Medulla oblongata (tissue), 1 donor: ENCODE results near the gene TMEM140.

Experiments used
- DNase-seq: peaks from one replicate; pipeline ENCODE4 v3.0.0-alpha.2; 2015; ENCODE audit errors: extremely low spot score

TMEM140 gene

DNA sequence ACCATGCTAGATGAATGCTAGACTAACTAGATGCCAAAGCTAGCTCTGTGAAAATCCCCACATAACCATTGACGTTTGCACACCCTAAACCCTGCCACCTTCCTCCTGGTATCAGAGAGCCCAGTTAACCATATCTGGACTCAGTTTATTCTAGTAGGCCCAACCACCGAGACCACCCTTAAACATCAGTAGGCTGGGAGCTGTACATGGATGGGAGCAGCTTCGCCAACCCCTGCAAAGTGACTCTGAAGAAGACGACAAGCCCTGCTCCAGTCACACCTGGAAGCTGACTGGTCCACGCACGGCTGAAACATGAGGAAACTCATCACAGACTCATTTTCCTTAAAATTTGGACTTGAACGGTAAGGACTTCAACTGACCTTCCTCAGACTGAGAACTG is 27.1 kb downstream of the TMEM140 start:
- no peak for DNase-seq

GRCh38 chr7:135175931-135176330 is 28.1 kb downstream of the TMEM140 start:
- DNase-seq = no peak

- DNase-seq = no peak
Observed at GRCh38 chr7:135177028-135177696, 29.3 kb downstream of the TMEM140 start.

DNA sequence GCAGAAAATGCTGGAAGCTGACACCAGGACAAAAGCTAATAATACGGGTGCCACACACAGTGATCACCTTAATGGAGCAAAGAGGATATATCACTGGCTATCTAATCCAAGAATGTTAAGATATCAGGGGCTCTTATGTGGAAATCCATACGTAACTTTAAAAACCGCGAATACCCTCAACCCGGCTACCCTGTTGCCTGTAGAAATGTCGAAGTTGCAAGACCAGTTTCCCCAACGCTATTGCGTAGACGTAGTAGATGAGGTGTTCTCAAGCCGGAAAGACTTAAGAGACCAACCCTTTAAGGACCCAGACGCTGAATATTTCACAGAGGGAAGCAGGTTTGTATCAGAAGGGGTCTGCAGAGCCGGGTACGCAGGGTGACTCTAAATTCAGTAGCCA is 30.5 kb downstream of the TMEM140 start:
- DNase-seq = no peak

- no peak for DNase-seq
Observed at GRCh38 chr7:135179321-135179925, 31.6 kb downstream of the TMEM140 start.

DNA sequence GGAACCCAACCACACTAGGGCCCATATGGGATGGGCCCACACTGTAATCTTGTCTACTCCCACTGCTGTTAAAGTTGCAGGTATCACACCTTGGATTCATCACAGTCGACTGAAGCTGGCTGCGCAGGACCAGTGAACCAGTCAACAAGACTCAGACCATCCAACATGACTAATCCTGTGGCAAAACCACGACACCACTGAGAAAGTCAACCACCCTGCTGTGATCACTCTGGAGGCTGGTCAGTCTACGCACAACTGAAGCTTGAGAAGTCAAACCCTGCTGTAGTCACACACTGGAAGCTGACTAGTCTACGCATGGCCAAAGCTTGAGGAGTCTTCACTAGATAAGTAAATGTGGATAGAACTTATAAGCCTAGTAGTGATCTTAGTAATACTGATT is 32.2 kb downstream of the TMEM140 start:
- DNase-seq = no peak

DNA sequence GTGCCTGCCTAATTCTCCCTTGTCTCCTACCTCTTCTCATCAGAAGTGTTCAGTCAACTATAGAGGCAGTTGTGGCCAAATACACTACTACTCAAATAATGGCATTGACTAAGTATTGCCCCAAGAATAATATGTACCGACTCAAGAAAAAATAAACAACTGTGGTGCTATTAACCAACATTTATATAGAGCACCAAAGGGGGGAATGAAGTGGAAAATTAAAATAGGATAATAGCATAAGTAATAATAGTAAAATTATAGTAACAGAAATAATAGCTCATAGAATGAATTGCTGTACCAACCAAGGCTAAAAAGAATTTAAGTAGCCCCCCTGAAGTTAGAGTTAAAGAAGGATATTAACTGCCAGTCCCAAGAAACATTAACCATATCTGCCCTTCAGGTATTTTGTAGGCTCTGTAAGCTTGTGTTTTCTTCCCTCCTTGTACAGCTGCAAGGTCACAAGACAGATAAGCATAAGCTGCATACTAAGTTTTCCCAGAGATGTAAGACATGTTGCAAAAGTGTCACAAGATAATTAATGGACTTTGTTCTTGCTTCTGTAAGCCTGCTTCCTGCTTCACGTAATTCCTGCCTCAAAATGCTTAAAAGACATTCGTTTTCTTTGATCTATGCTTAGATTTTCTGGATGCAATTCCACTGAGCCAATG is 33.5 kb downstream of the TMEM140 start:
- no peak for DNase-seq

DNA sequence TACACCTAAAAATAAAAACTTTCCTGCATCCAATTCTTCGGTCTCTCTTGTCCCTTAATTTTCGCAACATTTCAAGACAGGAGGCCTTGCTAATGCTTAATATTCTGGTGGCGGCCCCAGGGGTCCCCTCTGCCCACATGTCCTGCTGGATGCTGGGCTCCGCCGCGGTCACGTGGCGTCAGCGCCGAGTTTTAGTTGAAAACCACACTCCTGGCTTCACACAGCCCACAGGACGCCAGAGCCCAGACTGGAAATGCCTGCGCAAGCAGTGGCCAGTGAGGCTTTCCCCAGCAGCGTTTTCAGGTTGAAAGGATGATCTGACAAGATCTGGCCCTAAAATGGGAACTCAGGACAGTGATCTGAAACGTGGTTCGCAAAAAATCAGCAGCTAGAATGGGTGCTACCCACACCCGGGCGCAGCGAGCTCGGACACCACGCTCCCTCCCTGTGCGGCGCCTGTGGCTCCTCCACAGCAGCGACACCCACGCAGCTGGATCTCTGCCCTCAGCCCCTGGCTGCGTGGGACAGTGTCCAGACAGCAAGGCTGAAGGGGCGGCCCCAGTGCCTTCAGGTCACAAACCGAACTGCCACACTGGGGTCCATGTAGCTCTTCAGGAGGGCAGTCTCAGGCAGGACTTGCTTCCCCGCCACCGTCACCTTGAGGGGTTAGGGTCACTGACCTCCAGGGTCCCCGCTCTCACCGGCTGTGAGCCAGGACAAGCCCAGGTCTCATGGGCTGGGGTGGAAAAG is 34.2 kb downstream of the TMEM140 start:
- no peak for DNase-seq

DNA sequence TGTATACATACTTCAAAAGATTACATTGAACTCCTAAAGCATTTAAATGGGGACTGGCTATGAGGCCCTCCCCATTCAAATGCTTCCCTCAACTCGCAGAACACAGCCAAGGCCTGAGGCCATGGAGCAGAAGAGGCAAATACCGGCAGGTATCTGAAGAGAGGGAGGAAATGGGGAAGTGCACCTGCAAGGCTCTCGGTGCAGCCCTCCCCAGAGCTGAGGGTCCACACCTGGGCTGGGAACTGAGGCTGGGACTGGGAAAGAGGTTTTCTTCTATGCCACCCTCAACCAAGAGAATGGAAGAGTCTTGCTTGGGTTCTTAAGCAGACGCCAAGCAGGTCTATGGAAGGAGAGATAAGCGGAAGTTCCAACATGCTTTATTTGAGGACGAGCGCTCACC is 35.6 kb downstream of the TMEM140 start:
- DNase-seq = no peak

- DNase-seq = no peak
Observed at GRCh38 chr7:135184254-135184841, 36.5 kb downstream of the TMEM140 start.

DNA sequence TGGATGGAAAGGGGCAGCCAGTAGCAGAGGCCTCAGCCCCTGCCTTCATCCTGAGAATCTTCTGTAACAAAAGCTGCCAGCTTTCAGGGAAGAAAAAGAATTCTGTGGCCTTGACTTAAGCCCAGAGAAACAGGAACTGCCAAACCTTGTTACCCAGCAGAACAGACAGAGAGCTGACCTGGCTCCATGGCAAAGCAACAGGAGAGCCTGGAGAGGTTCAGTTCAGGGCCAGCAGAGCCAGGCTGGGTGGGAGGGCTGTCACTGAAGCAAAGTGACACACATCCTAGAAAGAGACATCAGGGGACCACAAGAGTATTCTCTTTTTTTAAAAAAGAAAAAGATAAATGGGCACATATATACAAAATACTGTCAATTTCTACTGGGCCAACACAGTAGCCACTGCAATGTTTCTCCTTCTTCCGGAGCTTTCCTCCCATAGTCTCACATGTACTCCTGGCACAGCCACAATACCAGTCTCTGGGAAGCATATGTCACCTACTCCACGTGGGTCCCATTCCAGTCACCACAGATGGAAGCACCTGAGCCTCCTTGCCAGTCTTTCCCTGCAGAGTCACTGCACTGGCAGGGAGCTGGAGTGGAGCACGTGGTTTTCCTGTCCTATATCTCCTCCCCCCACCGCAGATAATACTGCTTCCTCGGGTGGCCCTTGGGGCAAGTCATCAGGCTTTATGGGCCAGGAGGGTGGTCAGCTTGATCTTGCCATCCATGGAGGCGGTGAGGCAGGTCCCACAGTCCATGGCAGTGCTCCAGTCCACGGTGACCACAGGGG is 37.8 kb downstream of the TMEM140 start:
- peak; percentile 42 for DNase-seq

- DNase-seq = no peak
Observed at GRCh38 chr7:135186261-135186540, 38.3 kb downstream of the TMEM140 start.

DNA sequence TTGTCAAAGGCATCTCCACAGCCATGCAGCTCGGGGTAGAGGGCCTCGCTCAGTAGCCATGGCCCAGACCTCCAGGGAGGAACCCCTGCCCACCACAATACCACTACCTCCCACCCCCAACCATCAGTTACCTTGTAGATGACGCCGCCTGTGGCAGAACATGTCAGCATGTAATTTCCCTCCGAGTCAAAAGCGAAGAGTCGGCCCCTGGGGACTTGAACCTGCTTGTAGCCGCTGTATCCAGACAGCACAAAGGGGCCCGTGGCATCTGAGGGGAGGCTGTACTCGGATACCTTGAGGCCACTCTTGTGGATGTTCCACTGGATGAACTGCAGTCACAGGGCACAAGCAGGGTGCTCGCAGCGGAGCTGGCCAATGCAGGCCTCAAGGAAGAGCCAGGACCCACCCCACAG is 39.0 kb downstream of the TMEM140 start:
- DNase-seq = no peak

DNA sequence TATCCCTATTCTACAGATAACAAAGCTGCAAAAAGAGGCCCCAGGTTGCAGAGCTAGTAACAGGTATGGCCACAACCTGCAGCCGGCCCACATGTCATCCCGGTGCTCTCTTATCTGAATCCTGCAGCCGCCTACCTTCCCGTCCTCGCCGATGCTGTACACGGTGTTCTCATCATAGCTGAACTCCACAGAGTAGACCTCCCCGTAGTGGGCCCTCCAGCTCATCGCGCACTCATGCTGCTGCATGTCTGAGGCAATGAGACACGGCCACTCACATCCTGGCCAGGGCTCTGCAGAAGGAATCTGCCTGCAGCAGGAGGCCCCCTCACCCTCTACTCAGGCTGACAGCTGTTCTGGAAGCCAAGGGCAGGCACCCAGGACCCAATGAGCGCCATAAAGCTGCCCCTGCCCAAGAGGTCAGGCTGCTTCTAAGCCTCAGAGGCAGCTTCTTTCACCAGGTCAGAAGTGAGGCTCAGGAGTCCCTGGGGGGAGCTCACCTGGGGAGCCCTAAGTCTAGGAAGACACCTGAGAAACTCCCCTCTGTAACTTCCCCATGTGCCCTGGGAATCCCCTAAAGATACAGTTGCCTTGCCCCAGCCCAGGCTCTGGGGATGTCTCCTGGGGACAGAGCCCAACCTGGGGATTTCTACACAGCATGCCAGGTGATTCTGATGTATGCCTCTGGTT is 40.6 kb downstream of the TMEM140 start:
- DNase-seq = no peak

DNA sequence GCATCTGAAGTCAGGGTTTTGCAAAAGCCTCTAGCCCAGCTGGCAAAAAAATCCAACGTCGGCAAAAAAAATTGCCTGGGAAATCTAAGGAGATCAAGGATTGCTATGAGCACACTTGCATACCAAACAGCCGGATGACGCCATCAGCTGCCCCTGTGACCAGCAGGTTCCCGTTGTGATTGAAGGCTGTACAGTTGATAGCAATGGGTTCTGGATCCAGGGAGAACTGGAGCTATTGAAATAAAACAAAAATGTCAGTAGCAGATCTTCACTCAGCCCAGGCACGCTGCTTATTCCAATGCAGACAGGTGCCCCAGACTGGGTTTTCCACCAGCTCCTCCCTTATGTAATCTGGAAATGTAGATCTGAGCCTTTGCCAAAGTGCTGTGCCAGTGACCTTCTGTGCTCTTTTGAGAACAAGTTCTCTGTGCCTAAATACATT is 41.4 kb downstream of the TMEM140 start:
- DNase-seq = no peak

GRCh38 chr7:135189961-135190360 is 42.1 kb downstream of the TMEM140 start:
- no peak for DNase-seq

GRCh38 chr7:135190703-135191102 is 42.8 kb downstream of the TMEM140 start:
- no peak for DNase-seq

DNA sequence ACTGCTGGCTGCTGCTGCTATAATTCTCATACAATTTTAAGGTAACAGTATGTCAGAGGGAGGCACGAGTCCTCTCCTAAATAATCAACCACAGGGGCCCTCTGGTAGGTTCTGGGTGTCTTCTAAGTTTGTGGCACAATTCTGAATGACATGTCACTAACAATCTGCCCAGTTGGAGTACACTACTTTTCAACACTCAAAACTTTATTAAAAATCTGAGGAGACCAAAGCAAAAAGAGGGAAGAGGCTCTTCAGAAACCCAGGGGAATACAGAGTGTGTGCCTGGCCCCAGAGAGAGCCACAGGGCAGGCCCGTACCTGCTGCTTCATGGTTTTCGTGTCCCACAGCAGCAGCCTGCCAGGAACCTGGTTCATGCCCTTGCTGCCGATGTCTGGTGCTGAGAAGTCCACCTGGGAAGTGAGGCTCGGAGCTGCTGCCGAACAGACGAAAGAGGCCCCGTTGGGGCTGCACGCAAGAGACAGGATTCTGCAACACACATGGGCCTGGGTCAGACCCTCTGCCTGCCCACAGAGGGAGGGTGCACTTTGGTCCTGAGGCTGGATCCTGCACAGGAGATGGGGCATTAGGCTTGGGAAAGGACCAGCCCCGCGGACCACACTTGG is 45.2 kb downstream of the TMEM140 start:
- no peak for DNase-seq

DNA sequence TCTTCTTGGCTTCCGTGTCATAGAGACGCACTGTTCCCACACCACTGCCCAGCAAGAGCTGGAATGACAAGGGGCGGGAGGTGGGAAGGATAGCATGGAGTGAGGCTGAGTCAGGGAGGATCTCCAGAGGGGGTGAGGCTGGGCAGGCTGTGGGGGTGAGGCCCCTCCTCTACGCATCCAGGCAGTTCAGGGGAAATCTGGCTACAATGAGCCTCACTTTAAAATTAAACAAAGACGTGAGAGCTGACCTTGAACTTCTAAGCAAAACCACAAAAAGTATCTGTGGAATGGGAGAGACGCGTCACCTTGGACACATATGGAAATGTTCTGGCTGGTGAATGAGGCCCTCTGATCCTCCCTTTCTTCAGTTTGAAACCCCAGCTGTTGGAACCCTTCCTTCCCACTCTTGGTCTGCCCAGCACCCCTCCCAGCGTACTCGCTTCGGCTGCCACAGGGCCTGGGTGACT is 45.8 kb downstream of the TMEM140 start:
- DNase-seq = no peak

DNA sequence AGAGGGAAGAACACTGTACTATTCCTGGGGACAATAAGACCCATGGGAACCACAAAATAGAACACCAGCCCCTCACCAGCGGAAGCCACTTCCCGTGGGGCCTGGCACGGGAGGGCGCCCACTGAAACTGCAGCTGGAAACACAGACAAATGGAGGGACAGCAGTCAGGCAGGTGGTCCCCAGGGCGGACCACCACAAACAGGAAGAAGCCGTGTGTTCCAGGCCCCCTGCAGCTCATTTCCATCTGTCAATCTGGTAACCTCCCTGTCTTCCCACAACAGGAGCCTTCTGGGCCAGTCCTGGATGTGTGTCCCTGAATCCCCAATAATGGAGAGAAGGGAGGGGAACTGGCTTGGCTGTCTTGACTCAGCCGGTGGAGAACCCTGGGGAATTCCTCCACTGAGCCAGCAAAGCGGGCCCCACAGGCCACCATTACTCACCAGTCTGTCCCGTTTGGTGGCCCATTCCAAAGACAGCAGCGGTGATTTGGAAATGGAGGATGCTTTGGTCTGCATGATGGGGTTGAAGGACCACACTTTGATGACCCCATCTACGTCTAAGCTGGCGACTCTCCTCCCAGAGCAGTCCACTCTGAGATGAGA is 46.7 kb downstream of the TMEM140 start:
- DNase-seq = no peak
